ENCODE measurements around the gene ZC3H4. TPM values are rescaled to one million over a fixed set of nuclear protein-coding genes. Genes with fewer than 3 reads are reported as not detected.

The ZC3H4 gene
- total and polyA plus RNA-seq, 2 of the 8 experiments (the other 6 are each of a cell fraction or from before 2014, with no cell fraction given), result 6.6 to 92.0 TPM

- CTCF ChIA-PET (ENCODE audit: partially characterized antibody), result interaction anchor here (0.8 to 4.7 kb wide), 4 partner anchors 13 to 82 kb away, joined by 3 to 32 read pairs (median 4); partner anchors contain the start of gene ZC3H4
Observed at GRCh38 chr19:47093254-47093653, 20.3 kb downstream of the ZC3H4 start.

More at GRCh38 chr19:47093254-47093653, 20.3 kb downstream of the ZC3H4 start:
- WGBS, 2 experiments (ENCODE audit: extremely low coverage in 1 of 2, insufficient coverage in 1 of 2, insufficient read length in 1 of 2, insufficient replicate concordance in 2 of 2, low coverage in 1 of 2, low lambda C conversion rate in 2 of 2, missing lambda C conversion rate in 1 of 2), result 89% methylated on average over 5 of the region's 5 CpGs; no CpG with 5 or more reads in 1 of the 2 experiments
- H3K14ac ChIP-seq (ENCODE audit: insufficient read length), result no peak overlapping the region
- H3K27ac ChIP-seq (ENCODE audit: low read depth, low read length), result no peak overlapping the region
- no peak overlapping the region for H2BK120ac ChIP-seq (replicated peaks; ENCODE audit: low read depth, low read length)
- H2BK15ac ChIP-seq (ENCODE audit: low read length), result no peak overlapping the region
- H4K5ac ChIP-seq (ENCODE audit: insufficient read length, low read depth, low read length), result no peak overlapping the region
- POLR2A ChIA-PET (ENCODE audit: partially characterized antibody), result interaction anchor here (0.9 to 13.8 kb wide), 3 partner anchors 14 to 18 kb away, joined by 3 to 209 read pairs (median 6); partner anchors contain the start of gene ZC3H4
- H3K9ac ChIP-seq (replicated peaks in 1 of 4; ENCODE audit: extremely low read depth in 1 of 4, low read depth in 3 of 4, low read length in 3 of 4), result no peak overlapping the region
- H3K27me3 ChIP-seq (replicated peaks in 1 of 4; ENCODE audit: control insufficient read depth in 3 of 4, extremely low read depth in 1 of 4, insufficient read depth in 3 of 4, low read length in 3 of 4), result no peaks in the 10 kb centered on the region; a peak in 1 of 7 replicates
- FAIRE-seq (no peak), DNase-seq (ENCODE audit: low read depth in 1 of 2, low spot score in 2 of 2) (no peak)
- H2AK5ac ChIP-seq (ENCODE audit: low read depth, low read length), result no peak overlapping the region
- H2AFZ ChIP-seq (ENCODE audit: low read length), result no peak overlapping the region
- peaks cover 16% of the 10 kb centered on the region in 2 experiments for H4K20me1 ChIP-seq (replicated peaks in 1 of 2; ENCODE audit: control insufficient read depth in 1 of 2, insufficient read depth in 2 of 2, low read length in 2 of 2)
- TF ChIP-seq CTCF (IDR thresholded peaks at IDR 0.05; ENCODE audit: control extremely low read depth in 1 of 3, insufficient read depth in 1 of 3, low read depth in 1 of 3, low read length in 3 of 3), result no peak
- TF ChIP-seq POU5F1 (IDR thresholded peaks at IDR 0.05; ENCODE audit: low read depth, low read length), result no peak
- TF ChIP-seq SIN3A (conservative IDR thresholded peaks at IDR 0.05 in 1 of 2, IDR thresholded peaks at IDR 0.05 in 1 of 2; ENCODE audit: low read depth in 1 of 2, low read length in 2 of 2), result no peak
- TF ChIP-seq KDM4A (IDR thresholded peaks at IDR 0.05; ENCODE audit: low read depth, low read length, severe bottlenecking), result no peak
- H3K79me2 ChIP-seq (ENCODE audit: control insufficient read depth in 1 of 2, insufficient read depth in 2 of 2, low read length in 2 of 2), result peaks cover 0 to 40% of the 10 kb centered on the region in 2 experiments; a peak in 3 of 4 replicates
- H3K23ac ChIP-seq (ENCODE audit: insufficient read length), result no peak overlapping the region
- peaks cover 0 to 8% (median 4%) of the 10 kb centered on the region in 4 experiments; a peak in 2 of 7 replicates for H3K4me1 ChIP-seq (replicated peaks in 1 of 4; ENCODE audit: control insufficient read depth in 3 of 4, insufficient read depth in 4 of 4, low read length in 3 of 4)
- no peak overlapping the region for H4K91ac ChIP-seq (replicated peaks; ENCODE audit: insufficient read length, low read length)
- peaks cover 15% of the 10 kb centered on the region for H3K79me1 ChIP-seq (ENCODE audit: low read depth, low read length)
- H3K18ac ChIP-seq (ENCODE audit: extremely low read depth, low read length), result no peak overlapping the region
- H2BK5ac ChIP-seq (ENCODE audit: low read depth, low read length), result no peak overlapping the region
- H3K4ac ChIP-seq (replicated peaks; ENCODE audit: insufficient read length, low read depth, low read length), result no peak overlapping the region
- H3K9me3 ChIP-seq (ENCODE audit: insufficient read depth in 2 of 2, low read depth in 1 of 2, low read length in 1 of 2), result no peaks in the 10 kb centered on the region
- no peak overlapping the region for H3K4me2 ChIP-seq (ENCODE audit: insufficient read depth in 1 of 2, low read depth in 2 of 2, low read length in 2 of 2)
- no peak overlapping the region for H4K8ac ChIP-seq (ENCODE audit: extremely low read depth, insufficient read depth, low read length)
- H2BK12ac ChIP-seq (ENCODE audit: low read depth, low read length), result no peak overlapping the region
- peaks cover 18 to 57% (median 25%) of the 10 kb centered on the region in 4 experiments for H3K36me3 ChIP-seq (ENCODE audit: control insufficient read depth in 2 of 4, insufficient read depth in 4 of 4, low read length in 3 of 4)
- no peak overlapping the region for H3K56ac ChIP-seq (replicated peaks; ENCODE audit: insufficient read length, low read depth, low read length)
- H2BK20ac ChIP-seq (ENCODE audit: low read length), result no peak overlapping the region
- H3K4me3 ChIP-seq (ENCODE audit: extremely low read depth in 1 of 4, insufficient read depth in 2 of 4, low read depth in 3 of 4, low read length in 4 of 4), result no peak overlapping the region
- no peaks in the 10 kb centered on the region for H3K23me2 ChIP-seq (ENCODE audit: low read depth, low read length)
